ENCODE results near the gene DNAL4.
A peak's percentile ranks its signal among the peaks of the same experiment; 100 is the strongest.

The DNAL4 gene

GRCh38 chr22:38784035-38784434, 9.9 kb downstream of the DNAL4 start:
- no peak for DNase-seq

DNA sequence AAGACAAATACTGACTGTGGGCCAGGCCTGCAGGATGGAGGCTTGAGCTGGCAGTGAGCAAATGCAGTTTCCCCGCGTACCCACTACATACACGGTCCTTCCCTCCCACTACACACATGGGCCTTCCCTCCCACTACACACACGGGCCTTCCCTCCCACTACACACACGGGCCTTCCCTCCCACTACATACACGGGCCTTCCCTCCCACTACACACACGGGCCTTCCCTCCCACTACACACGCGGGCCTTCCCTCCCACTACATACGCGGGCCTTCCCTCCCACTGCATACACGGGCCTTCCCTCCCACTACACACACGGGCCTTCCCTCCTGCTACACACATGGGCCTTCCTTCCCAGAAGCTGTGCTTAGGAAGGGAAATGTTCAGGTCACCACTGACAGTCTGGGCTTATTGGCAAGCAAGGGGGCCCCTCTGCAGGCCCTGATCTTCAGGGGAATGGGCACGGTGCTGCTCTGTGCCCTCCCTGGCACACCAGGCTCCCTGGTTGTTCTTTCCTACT, 10.8 kb downstream of the DNAL4 start:
- DNase-seq, result no peak

DNA sequence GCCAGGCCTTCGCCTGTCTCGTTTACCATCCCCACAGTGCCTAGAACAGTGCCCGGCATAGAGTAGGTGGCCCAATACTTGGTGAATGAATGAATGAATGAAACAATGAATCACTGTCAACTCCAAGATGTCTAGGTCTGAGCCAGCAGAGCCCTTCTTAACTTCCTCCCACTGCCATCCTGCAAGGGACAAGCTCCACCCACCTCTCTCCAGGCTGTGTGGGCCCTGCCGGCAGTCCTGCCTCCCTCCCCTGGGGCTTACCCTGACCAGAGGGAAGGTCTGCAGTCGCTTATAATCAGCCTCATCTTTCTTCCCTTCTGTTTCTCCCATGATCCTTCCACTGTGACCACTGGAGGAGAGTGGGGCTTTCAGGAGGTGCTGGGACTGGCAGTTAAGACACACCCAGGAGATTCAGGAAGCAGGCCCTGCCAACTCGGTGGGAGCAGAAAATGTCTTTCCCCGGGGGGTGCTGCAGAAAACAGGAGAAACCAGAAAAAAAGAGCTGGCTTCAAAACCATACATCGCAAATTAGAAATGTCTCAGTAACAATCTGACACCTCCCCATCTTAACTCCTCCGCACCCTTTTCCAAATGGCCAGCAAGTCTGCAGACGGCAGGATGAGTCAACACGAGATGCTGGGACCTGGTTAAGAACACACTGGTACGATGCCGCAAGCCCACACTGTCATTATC, 11.4 kb downstream of the DNAL4 start:
- DNase-seq, result no peak

- DNase-seq, result no peak
These were observed 12.9 kb downstream of the DNAL4 start for GRCh38 chr22:38781033-38781432.

DNA sequence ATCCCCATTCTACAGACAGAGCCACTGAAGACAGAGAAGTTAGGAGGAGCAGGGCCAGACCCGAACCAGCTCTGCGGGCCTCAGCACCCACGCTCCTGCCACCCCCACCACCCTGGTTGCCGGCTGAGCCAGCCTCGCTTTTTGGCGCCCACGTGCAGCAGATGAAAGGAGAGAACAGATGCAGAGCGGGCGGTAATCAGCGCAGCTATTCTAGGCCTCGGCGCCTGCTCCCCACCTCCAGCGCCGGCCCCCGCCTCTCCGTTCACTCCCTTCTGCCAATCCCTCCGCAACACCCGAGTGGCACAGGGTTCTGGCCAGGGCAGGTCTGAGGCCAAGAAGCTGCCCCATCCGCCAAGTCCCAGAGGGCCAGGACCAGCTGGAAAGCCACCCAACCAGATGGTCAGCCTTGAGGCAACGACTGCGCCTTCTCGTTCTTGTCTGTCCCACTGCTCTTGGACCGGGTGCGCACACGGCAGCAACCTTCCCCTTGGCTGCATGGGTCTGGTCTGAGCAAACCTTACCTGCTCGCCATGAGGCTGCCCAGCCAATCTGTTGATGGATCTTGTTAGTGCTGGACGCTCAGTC, 16.8 kb downstream of the DNAL4 start:
- no peak for DNase-seq

- DNase-seq, result no peak
These were observed 17.9 kb downstream of the DNAL4 start for GRCh38 chr22:38776086-38776485.

GRCh38 chr22:38775656-38776055, 18.3 kb downstream of the DNAL4 start:
- no peak for DNase-seq

DNA sequence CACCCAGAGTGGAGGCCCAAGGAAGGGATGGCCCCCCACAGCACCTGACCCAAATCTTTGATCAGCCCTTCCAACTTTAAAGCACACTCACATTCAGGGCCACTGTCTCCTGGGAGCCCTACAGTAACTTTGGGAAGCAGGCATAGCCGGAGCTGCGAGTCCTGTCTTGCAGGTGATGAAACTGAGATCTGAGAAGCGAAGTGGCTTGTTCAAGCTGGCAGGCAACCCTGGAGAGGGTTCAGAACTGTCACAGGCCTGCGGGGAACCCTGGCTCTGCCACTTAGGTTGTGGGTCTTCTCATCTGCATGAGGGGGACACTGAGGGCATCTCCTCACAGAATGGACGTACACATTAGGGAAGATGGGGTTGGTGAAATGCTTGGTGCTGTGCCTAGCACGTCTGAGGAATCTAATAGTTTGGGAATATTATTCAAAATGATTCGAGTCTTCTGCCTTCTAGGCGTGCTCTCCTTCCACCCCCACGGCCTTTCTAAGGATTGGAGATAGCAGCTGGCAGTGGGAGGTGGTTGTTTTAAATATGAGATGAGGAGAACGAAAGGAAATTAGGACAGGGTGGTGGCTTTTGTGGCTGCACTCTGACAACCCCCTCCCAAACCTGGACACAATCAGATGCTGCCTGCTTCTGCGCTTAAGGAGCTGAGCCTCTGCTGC, 19.3 kb downstream of the DNAL4 start:
- DNase-seq, result no peak

- no peak for DNase-seq
These were observed 20.5 kb downstream of the DNAL4 start for GRCh38 chr22:38773363-38773946.

DNA sequence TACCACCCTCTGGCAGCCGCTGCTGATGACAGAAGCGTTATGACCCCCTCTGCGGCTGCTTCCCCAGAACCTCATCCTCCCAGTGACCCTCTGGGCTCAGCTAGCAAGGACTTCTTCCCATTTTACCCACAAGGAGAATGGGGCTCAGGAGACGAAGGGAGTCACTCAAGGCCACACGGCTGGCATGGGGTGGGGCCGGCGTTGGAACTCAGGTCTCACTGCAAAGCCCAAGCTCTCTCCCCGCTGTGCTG, 21.4 kb downstream of the DNAL4 start:
- DNase-seq, result no peak

DNA sequence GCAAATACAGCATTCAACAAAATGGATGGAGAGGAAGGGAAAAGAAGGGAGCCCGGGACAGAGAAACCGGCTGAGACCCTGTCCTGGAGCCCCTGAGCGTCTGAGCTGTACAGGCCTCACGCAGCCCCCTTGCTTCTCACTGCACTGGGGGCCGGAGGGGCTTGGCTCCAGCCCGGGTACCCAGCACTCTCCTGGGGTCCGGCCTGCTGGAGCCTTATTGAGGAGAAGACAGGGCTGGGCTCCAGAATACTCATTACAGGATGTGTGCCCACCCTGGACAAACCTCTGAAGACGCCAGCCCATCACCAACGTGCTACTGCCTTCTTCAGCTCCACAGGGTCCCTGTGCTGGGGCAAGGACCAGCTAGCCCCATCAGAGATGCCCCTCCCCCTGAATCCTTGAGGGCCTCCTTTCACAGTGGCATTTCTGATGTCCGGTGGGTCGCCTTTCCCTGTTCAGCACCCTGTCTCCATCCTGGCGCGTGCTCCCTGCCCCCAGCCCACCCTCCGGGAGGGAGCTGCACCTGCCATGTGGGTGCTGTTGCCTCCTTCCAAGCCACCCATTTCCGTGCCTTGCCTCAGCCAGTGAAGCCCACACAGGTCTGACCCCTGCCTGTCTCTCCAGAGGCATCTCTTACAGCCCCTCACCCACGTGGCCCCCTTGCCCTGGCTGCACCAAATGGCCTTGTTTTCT, 23.5 kb downstream of the DNAL4 start:
- no peak for DNase-seq

DNA sequence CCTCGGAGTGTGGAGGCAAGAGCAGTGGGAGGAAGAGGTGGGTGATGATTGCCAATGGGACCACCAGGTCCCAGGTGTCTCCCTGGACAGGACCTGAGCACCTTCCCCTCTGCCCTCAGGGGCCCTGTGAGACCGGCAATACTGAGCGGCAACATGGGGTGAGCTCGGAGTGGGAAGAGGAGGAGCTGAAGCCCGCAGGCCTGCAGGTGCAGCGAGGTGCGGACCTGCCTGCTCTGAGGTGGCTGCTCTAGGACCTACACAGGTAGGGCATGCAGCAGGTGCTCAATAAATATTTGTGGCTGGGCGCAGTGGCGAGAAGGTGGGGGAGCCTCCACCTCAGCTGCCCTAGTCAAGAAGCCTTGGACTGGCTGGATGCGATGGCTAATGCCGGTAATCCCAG, 25.9 kb downstream of the DNAL4 start:
- no peak for DNase-seq

GRCh38 chr22:38767313-38767712, 26.6 kb downstream of the DNAL4 start:
- no peak for DNase-seq

DNA sequence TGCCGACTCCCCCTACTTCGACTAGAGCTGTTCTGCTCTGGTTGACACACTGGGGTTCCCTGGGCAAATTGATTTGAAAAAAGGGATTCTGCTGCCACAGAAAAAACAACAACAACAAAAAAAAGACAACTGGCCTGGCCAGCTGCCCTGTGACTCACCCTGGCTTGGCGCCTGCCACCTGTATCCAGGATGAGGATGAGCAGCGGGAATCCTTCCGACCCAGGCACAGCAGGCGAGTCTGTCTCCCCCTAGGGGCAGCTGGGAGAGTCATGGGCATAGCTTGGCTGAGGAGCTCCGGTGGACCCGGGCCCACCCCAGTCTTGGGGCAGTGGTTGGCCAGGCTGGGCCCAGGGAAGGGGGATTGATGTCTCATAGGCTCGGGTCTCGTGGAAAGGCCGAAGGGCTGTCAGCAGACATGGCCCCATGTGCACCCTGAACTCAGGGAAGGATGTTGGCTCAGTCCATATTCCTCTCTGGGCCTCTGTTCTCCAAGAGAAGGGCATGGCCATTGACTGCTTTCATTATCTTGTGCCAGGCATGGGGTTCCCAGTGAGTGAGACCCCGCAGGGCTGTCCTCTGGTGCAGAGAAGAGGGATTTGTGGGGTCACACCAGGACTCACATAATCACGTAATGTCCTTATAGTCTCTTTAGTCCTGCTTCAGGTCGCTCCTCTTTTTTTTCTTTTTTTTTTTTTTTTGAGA, 27.7 kb downstream of the DNAL4 start:
- DNase-seq, result peak; percentile 45

DNA sequence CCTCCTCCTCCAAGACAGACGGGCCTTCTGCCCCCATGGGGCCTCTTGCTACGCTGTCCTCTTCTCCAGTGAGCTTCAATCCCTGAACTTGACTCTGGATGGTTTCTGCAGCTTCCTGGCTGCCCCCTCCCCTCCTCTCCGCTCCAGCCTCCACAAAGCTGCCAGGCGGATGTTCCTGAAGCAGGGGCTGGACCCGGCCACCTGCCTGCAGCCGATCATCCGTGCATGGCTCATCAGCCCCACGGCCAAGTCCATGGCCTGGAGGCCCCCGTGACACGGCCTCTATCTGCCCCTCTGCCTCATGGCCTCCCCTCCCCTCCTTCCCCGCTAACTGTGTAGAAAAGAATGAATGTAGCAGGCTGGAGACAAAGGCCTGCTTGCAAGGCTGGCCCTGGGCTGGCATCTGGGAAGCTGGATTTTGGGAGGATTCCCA, 31.4 kb downstream of the DNAL4 start:
- no peak for DNase-seq

GRCh38 chr22:38761202-38762162, 32.5 kb downstream of the DNAL4 start:
- DNase-seq, result no peak

DNA sequence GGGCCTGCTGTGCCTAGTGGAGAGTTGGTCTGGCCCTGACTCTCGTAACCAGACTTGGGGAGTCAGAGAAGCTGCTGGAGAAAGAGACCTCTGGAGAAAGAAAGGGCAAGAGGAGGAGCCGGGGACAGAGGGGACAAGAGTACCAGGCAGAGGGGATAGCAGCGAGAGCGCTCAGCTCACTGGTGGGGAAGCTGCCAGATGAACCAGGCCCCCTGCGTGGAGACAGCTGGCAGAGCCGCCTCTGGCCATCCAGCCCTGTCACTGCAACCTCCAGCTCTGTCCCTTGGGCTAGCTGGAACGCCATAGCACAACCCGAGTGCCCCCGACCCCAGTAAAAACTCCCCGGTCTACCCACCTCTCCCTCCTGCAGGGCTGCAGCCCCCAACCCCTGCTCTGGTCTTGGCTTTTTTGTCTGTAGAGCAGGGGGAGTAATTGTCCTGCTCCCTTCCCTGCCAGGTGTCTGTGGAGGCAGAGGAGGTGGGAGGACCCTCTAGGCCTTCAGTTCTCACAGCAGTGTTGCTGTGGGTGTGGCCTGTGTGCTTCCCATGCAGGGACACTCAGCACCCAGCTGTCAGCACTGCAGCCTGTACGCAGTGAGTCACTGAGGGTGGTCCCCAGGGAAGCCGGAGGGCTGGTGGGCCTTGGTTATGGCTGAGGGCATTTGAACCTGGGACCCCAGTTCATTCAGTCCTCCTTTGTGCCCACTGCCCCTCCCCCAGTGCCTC, 33.3 kb downstream of the DNAL4 start:
- no peak for DNase-seq

GRCh38 chr22:38759005-38759404, 34.9 kb downstream of the DNAL4 start:
- DNase-seq, result no peak

DNA sequence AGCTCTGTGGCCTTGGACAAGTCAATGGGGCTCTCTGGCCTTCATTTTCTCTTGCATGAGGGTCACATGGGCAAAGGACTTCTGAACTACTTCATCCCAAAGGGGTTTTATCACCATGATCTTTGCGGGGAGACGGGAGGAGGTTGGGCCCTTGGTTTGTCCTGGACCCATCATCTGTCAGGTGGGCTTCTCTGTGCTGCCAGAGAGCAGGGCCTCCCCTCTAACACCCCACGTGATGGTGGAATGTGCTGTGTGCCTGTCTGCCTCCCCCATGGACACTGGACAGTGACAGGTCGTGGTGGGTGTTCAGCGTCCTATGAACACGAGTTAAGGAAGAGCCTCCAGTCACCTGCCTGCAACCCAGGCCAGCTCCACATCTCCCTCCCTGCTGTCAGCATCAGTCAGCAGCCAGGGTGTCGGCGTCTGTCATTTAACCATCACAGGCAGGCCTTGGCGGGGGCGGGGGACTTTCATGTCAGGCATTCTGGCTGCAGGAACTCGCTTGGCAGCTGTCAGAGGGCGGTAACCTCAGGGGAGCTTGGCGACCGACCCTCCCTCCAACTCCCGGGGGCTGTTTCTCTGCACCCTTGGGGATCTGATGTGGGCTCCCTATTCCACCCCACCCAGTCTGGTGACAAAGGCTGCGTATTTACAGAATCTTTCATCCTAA, 35.5 kb downstream of the DNAL4 start:
- peak; percentile 84 for DNase-seq

- no peak for DNase-seq
These were observed 36.5 kb downstream of the DNAL4 start for GRCh38 chr22:38757464-38757757.

All from stimulated activated CD4-positive, alpha-beta T cell treated with anti-CD3 and anti-CD28 coated beads, Interleukin-15, amount 100 ng/mL, for 24 hours (primary cell).